D721Med (cell line): ENCODE measurements around the gene PAQR4.
"Not testable (repeated sequence)": the region's sequence is repeated elsewhere in the genome, so short reads cannot be mapped to it uniquely, and the experiment has no call there.

Source experiments
- DNase-seq: peaks from one replicate; pipeline ENCODE4 v3.0.0; 2011; ENCODE audit warnings: low spot score; ENCODE audit not compliant: insufficient read length
- FAIRE-seq: peaks from 2 replicates; lab custom pipeline; 2011; peaks lifted over from hg19 to GRCh38; lab: Jason Lieb, UNC
- TF ChIP-seq, protein P1 (sequence below): IDR thresholded peaks from 2 replicates; pipeline ENCODE4 v1.5.1; 2012; ENCODE audit warnings: mild to moderate bottlenecking, control low read depth; ENCODE audit not compliant: insufficient read depth; ENCODE audit errors: missing control alignments

The PAQR4 gene

DNA sequence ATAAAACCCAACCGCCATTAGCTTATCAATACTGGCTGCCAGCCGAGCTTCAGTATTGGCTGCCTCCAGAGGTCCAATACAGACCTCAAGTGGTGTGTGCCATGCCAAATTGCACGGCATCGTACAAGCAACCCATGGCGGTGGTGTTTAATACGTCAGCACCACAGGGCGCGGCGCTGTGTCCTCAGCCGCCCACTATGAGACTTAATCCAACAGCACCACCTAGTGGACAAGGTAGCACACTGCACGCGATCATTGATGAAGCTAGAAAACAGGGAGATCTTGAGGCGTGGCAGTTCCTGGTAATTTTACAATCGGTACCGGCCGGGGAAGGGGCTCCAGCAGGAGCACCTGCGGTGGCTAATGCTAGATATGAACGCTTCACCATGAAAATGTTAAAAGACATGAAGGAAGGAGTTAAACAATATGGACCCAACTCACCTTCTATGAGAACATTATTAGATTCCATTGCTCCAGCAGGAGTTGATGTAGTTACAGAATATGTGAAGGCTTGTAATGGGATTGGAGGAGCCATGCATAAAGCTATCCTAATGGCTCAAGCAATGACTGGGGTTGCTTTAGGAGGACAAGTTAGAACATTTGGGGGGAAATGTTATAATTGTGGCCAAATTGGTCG lies 42.0 kb upstream of the PAQR4 start:
- peak; percentile 63 for DNase-seq
- TF ChIP-seq, protein P1, sequence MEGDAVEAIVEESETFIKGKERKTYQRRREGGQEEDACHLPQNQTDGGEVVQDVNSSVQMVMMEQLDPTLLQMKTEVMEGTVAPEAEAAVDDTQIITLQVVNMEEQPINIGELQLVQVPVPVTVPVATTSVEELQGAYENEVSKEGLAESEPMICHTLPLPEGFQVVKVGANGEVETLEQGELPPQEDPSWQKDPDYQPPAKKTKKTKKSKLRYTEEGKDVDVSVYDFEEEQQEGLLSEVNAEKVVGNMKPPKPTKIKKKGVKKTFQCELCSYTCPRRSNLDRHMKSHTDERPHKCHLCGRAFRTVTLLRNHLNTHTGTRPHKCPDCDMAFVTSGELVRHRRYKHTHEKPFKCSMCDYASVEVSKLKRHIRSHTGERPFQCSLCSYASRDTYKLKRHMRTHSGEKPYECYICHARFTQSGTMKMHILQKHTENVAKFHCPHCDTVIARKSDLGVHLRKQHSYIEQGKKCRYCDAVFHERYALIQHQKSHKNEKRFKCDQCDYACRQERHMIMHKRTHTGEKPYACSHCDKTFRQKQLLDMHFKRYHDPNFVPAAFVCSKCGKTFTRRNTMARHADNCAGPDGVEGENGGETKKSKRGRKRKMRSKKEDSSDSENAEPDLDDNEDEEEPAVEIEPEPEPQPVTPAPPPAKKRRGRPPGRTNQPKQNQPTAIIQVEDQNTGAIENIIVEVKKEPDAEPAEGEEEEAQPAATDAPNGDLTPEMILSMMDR = peak; percentile 98
- FAIRE-seq = no peak

DNA sequence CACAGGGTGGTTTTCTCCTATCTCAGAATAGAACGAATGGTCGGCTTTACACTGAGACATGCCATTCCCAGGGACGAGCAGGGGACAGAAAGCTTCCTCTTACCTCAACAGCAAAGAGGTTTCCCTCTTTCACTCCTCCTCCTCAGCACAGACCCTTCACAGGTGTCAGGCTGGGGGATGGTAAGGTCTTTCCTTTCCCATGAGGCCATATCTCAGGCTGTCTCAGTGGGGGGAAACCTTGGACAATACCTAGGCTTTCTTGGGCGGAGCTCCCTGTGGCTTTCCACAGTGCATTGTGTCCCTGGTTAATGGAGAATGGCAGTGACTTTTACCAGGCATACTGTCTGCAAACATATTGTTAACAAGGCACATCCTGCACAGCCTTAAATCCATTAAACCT lies 41.0 kb upstream of the PAQR4 start:
- not testable (repeated sequence) for FAIRE-seq
- peak; percentile 0 for DNase-seq

DNA sequence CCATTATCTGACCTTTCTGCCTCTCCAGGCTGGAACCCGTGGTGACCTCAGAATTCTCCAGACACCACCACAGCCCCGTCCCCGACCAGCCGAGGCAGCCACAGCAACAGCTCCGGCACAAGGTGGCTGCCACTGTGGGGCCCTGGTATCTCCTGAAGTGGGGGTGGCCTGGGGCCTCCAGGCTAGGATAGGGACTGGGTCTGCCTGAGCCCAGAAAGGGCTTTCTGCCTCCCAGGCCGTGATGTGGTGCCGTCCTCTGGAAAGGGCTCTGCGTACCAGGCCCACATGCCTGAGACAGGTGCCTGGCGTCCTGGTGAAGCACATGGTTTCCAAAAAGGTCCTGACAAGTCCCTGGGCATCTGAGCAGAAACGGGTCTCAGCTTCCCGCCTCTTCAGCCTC lies 40.4 kb upstream of the PAQR4 start:
- peak; percentile 6 for DNase-seq
- TF ChIP-seq, protein P1 = no peak
- no peak for FAIRE-seq

DNA sequence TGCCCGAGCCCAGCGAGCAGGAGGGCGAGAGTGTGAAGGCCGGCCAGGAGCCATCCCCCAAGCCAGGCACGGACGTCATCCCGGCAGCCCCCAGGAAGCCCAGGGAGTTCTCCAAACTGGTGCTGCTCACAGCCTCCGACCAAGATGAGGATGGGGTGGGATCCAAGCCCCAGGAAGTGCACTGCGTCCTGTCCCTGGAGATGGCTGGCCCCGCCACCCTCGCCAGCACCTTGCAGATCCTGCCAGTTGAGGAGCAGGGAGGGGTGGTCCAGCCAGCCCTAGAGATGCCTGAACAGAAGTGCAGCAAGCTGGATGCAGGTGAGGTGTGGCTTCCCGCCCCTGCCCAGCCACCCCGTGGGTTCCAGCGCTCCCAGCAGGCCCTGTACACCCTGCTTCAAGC lies 39.5 kb upstream of the PAQR4 start:
- TF ChIP-seq, protein P1 = no peak
- FAIRE-seq (no peak), DNase-seq (peak; percentile 1)

DNA sequence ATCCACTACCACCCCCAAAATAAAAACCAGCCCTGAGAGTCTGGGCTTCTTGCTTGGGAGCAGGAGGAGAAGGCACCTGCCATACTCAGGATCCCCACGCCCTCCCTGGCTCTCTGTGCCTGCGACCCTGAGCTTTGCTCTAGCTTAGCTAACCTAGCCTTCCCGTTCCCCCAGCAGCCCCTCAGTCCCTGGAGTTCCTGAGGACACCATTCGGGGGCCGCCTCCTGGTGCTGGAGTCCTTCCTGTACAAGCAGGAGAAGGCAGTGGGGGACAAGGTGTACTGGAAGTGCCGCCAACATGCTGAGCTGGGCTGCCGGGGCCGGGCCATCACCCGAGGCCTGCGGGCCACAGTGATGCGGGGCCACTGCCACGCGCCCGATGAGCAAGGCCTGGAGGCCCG lies 38.9 kb upstream of the PAQR4 start:
- FAIRE-seq = no peak
- TF ChIP-seq, protein P1 = no peak
- peak; percentile 8 for DNase-seq

DNA sequence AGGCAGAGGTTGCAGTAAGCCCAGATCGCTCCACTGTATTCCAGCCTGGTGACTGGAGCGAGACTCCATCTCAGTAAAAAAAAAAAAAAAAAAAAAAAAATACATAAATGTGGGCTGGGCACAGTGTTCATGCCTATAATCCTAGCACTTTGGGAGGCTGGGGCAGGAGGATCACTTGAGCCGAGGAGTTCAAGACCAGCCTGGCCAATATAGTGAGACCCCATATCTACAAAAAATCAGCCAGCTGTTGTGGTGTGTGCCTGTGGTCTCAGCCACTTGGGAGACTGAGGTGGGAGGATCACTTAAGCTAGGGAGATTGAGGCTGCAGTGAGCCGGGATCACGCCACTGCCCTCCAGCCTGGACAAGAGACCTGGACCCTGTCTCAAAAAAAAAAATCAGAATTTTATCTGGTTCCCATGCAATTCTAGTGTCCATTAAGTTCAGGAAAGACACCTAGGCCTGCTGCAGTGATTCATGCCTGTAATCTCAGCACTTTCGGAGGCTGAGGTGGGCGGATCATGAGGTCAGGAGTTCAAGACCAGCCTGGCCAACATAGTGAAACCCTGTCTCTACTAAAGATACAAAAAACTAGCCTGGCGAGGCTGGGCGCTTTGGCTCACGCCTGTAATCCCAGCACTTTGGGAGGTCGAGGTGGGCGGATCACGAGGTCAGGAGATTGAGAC lies 37.8 kb upstream of the PAQR4 start:
- not testable (repeated sequence) for DNase-seq, FAIRE-seq

DNA sequence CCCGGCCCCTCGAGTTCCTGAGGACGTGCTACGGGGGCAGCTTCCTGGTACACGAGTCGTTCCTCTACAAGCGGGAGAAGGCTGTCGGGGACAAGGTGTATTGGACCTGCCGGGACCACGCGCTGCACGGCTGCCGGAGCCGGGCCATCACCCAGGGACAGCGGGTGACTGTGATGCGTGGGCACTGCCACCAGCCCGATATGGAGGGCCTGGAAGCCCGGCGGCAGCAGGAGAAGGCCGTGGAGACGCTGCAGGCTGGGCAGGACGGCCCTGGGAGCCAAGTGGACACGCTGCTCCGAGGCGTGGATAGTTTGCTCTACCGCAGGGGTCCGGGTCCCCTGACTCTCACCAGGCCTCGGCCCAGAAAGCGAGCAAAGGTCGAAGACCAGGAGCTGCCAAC lies 36.0 kb upstream of the PAQR4 start:
- FAIRE-seq (no peak), DNase-seq (peak; percentile 10)
- TF ChIP-seq, protein P1 = no peak

DNA sequence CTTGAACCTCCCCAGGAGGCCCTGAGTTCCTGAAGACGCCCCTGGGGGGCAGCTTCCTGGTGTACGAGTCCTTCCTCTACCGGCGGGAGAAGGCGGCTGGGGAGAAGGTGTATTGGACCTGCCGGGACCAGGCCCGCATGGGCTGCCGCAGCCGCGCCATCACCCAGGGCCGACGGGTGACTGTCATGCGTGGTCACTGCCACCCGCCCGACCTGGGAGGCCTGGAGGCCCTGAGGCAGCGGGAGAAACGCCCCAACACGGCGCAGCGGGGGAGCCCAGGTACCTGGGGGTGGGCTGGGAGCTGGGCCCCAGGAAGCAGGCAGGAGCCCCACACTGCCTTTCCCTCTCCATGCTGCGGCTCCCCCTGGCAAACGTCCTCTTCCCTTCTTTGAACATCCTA lies 35.4 kb upstream of the PAQR4 start:
- TF ChIP-seq, protein P1 = no peak

More for the DNA sequence above, 35.4 kb upstream of the PAQR4 start:
- DNase-seq (no peak), FAIRE-seq (no peak)
